Measurements from ENCODE around the gene PM20D2. TPM values are rescaled to one million over a fixed set of nuclear protein-coding genes. Genes with fewer than 3 reads are reported as not detected.

PM20D2 gene, protein sequence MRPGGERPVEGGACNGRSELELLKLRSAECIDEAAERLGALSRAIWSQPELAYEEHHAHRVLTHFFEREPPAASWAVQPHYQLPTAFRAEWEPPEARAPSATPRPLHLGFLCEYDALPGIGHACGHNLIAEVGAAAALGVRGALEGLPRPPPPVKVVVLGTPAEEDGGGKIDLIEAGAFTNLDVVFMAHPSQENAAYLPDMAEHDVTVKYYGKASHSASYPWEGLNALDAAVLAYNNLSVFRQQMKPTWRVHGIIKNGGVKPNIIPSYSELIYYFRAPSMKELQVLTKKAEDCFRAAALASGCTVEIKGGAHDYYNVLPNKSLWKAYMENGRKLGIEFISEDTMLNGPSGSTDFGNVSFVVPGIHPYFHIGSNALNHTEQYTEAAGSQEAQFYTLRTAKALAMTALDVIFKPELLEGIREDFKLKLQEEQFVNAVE
- 35.8 TPM for total RNA-seq

GRCh38 chr6:89145956-89146717, at the start of gene PM20D2:
Gene PM20D2, plus strand, starts transcription at chr6:89146055. Its CDS starts 90 bp downstream, at chr6:89146145.

DNA sequence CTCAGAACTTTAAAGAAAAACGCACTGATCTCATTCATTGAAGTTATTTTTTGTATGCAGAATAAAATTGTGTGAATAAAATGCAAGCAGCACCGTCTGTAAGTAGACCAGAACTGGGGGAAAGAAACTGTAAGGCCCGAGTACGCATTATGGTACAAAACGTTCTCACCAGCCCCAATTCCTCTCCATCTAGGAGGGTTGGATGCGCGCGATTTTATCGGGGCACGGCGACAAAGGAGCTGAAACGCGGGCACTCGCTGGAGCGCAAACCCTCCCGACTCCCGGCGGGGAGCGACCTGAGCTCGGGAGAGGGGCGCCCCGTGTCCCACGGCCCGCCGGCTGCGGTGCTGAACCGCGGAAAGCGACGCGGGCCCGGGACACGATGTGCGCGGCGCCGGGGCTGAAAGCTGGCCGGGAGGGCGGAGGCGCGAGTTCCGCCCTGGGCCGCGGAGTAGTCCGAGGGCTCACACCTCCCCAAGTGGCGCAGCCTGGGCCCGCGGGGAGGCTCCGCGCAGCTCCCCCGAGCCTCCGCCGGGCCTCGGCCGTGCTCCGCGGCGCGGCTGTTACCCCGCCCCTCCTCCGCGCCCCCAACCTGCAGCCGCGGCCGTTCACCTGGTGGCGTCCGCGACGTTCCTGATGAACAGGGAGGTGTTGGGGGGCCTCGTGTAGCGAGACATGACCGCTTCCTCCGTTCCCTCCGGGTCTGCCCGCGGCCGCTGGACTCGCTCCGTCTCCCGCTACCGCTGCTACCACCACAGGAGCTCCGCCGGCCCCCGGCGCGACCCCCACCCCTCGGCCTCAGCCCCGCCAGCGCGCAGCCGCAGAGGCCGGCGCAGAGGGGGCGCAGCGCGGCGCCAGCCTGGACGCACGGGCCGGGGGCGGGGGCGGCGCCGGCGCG, 28.4 kb upstream of the PM20D2 start, which contains the start of gene SRSF12:
Gene SRSF12 (minus strand): TSS at position 861 of the 898 bp plus-strand sequence. CDS start 184 bp downstream, at position 677.

Other genes starting within 250 kb of the PM20D2 start
- 19.3 TPM for gene RNGTT, start 182.4 kb upstream of the PM20D2 start, total RNA-seq
- 182 TPM for gene PNRC1, start 65.3 kb upstream of the PM20D2 start, total RNA-seq
- 7.6 TPM for gene SRSF12, start 28.0 kb upstream of the PM20D2 start, total RNA-seq
- gene GABRR1, start 71.3 kb downstream of the PM20D2 start, total RNA-seq, result 2.0 TPM
- gene GABRR2, start 169.2 kb downstream of the PM20D2 start, total RNA-seq, result 3.9 TPM
- gene UBE2J1, start 206.7 kb downstream of the PM20D2 start, total RNA-seq, result 33.3 TPM